Gastrocnemius medialis (tissue), 4 donors: ENCODE data around the gene HSPA1L. TPM values are rescaled to one million over a fixed set of nuclear protein-coding genes. Genes with fewer than 3 reads are reported as not detected.
"Not testable (repeated sequence)": the region's sequence is repeated elsewhere in the genome, so short reads cannot be mapped to it uniquely, and the experiment has no call there.

Source experiments
- ATAC-seq, 2 donors: fragments of 150-250 bp; one replicate each; pipeline ENCODE4 v1.9.1; 2016
- DNase-seq, 2 donors: peaks; one replicate each; pipeline ENCODE4 v3.0.0-alpha.2; 2019
- H3K27ac ChIP-seq, 4 donors: fragments of 200-600 bp; sonication (generic); 1 replicate in 1 of 4; 2 replicates in 3 of 4; pipeline ENCODE4 v1.5.1; 2016 to 2018; ENCODE audit warnings: mild to moderate bottlenecking in 2 of 4, moderate library complexity in 1 of 4
- H3K27me3 ChIP-seq, 3 donors: fragments of 200-600 bp; sonication (generic) in 2 of 3; 1 replicate in 1 of 3; 2 replicates in 2 of 3; pipeline versions ENCODE4 v1.5.1 to v1.6.0; 2016 to 2019; ENCODE audit warnings: mild to moderate bottlenecking in 1 of 3, moderate library complexity in 1 of 3
- H3K36me3 ChIP-seq, 2 donors: fragments of 200-600 bp; sonication (generic) in 1 of 2; one replicate each; pipeline ENCODE4 v1.5.1; 2017 to 2018
- H3K4me1 ChIP-seq, 2 donors: fragments of 200-600 bp; sonication (generic) in 1 of 2; one replicate each; pipeline ENCODE4 v1.5.1; 2016 to 2017; ENCODE audit warnings: mild to moderate bottlenecking in 2 of 2
- H3K4me3 ChIP-seq, 4 donors: fragments of 200-600 bp; sonication (generic) in 3 of 4; 1 replicate in 1 of 4; 2 replicates in 3 of 4; pipeline ENCODE4 v1.5.1; 2016 to 2019; ENCODE audit warnings: mild to moderate bottlenecking in 2 of 4
- H3K9me3 ChIP-seq, 3 donors: fragments of 200-600 bp; sonication (generic) in 2 of 3; 1 replicate in 1 of 3; 2 replicates in 2 of 3; pipeline ENCODE4 v1.5.1; 2016 to 2019
- CTCF ChIP-seq, 5 experiments: fragments of 450-650 bp in 3 of 5; fragments of 200-600 bp in 2 of 5; sonication (generic) in 2 of 5; IDR thresholded peaks in 4 of 5; conservative IDR thresholded peaks in 1 of 5; 1 replicate in 4 of 5; 2 replicates in 1 of 5; pipeline ENCODE4 v1.5.1; 2016 to 2019; ENCODE audit warnings: antibody characterized with exemption in 5 of 5, mild to moderate bottlenecking in 3 of 5, moderate library complexity in 3 of 5
- POLR2A ChIP-seq, 2 donors: fragments of 450-650 bp; IDR thresholded peaks; one replicate each; pipeline ENCODE4 v1.6.1; 2017; ENCODE audit warnings: antibody characterized with exemption in 2 of 2, mild to moderate bottlenecking in 2 of 2, moderate library complexity in 2 of 2
- in situ Hi-C, 4 donors: fragments of 200-750 bp; cut with MboI; loops; one replicate each; pipeline versions ENCODE4 v1.15.0 to v1.8.0; 2017; ENCODE audit warnings: low sequenced_read_pairs in 4 of 4
- intact Hi-C: fragments of 100-400 bp; cut with DNase I; formaldehyde crosslinking; loops from one replicate; pipeline ENCODE4 v1.15.1; 2023; ENCODE audit warnings: low total_unique reads
- total RNA-seq, 4 donors: library from RNA; depleted of rRNA; stranded (reverse); fragments of >200 nt; gene quantifications; one replicate each; pipeline versions ENCODE4 v1.1.0 to v1.2.3, GENCODE V29; 2016

Gene HSPA1L
- total RNA-seq, 4 donors from 2014 or later: 1.1 to 7.1 (median 3.5) TPM

- Histone ChIP-seq H3K27me3 (no peaks in the 10 kb centered on the region), H3K36me3 (no peaks in the 10 kb centered on the region), H3K4me3 (no peak overlapping the region), H3K9me3 (no peaks in the 10 kb centered on the region), H3K27ac (no peak overlapping the region), H3K4me1 (no peaks in the 10 kb centered on the region)
- TF ChIP-seq CTCF (IDR thresholded peaks at IDR 0.05 in 4 of 5, conservative IDR thresholded peaks at IDR 0.05 in 1 of 5) (no peak), POLR2A (IDR thresholded peaks at IDR 0.05) (no peak)
- DNase-seq: no peak
- in situ Hi-C loops: no loop called here
- ATAC-seq: no peak
- intact Hi-C loops: no loop called here
Measured at GRCh38 chr6:31847276-31847978, 32.3 kb upstream of the HSPA1L start.

GRCh38 chr6:31844507-31844906, 29.4 kb upstream of the HSPA1L start:
- H3K36me3 ChIP-seq: peaks cover 0 to 16% of the 10 kb centered on the region in 2 donors
- in situ Hi-C loops: no loop called here
- no peak overlapping the region for H3K4me3 ChIP-seq
- intact Hi-C loops: no loop called here
- no peak for TF ChIP-seq CTCF (IDR thresholded peaks at IDR 0.05 in 4 of 5, conservative IDR thresholded peaks at IDR 0.05 in 1 of 5)
- no peak for TF ChIP-seq POLR2A (IDR thresholded peaks at IDR 0.05)
- H3K27ac ChIP-seq: no peak overlapping the region
- no peaks in the 10 kb centered on the region for H3K9me3 ChIP-seq
- H3K4me1 ChIP-seq: no peaks in the 10 kb centered on the region
- ATAC-seq (no peak), DNase-seq (no peak)
- H3K27me3 ChIP-seq: no peaks in the 10 kb centered on the region

- intact Hi-C loops (no loop called here), in situ Hi-C loops (no loop called here)
- DNase-seq (no peak), ATAC-seq (no peak)
- Histone ChIP-seq H3K27ac (no peak overlapping the region), H3K9me3 (no peaks in the 10 kb centered on the region), H3K4me1 (peaks cover 14 to 15% of the 10 kb centered on the region in 2 donors), H3K36me3 (peaks cover 0 to 40% of the 10 kb centered on the region in 2 donors), H3K4me3 (no peak overlapping the region), H3K27me3 (no peaks in the 10 kb centered on the region)
- TF ChIP-seq POLR2A (IDR thresholded peaks at IDR 0.05) (no peak), CTCF (IDR thresholded peaks at IDR 0.05 in 4 of 5, conservative IDR thresholded peaks at IDR 0.05 in 1 of 5) (no peak)
Measured at GRCh38 chr6:31842053-31842452, 27.0 kb upstream of the HSPA1L start.

- peaks cover 30 to 32% of the 10 kb centered on the region in 2 donors for H3K4me1 ChIP-seq
- peaks cover 0 to 42% of the 10 kb centered on the region in 2 donors for H3K36me3 ChIP-seq
- H3K27me3 ChIP-seq, H3K27ac ChIP-seq, H3K9me3 ChIP-seq, ATAC-seq, H3K4me3 ChIP-seq, DNase-seq: not testable (repeated sequence)
- in situ Hi-C loops: loop anchor here in 2 of 4 donors (10.0 kb wide), 3 partner anchors 65 to 165 kb away; partner anchors contain the start of genes VWA7 (in 2 of the 2) and LY6G5C (in 1 of the 2)
- intact Hi-C loops: loop anchor here (10.0 kb wide), 1 partner anchor 295 kb away; the partner anchor contains the start of genes ATP6V1G2, DDX39B and NFKBIL1
Measured at GRCh38 chr6:31839779-31840126, 24.7 kb upstream of the HSPA1L start.

GRCh38 chr6:31838968-31839367, 23.9 kb upstream of the HSPA1L start:
- Histone ChIP-seq H3K36me3 (peaks cover 0 to 42% of the 10 kb centered on the region in 2 donors), H3K27me3 (no peaks in the 10 kb centered on the region), H3K9me3 (no peaks in the 10 kb centered on the region), H3K27ac (no peak overlapping the region), H3K4me3 (no peak overlapping the region), H3K4me1 (peaks cover 30 to 34% of the 10 kb centered on the region in 2 donors)
- in situ Hi-C loops: loop anchor here in 2 of 4 donors (10.0 kb wide), 3 partner anchors 64 to 164 kb away; partner anchors contain the start of genes VWA7 (in 2 of the 2) and LY6G5C (in 1 of the 2)
- ATAC-seq (no peak), DNase-seq (no peak)
- intact Hi-C loops: loop anchor here (10.0 kb wide), 1 partner anchor 294 kb away; the partner anchor contains the start of genes ATP6V1G2, DDX39B and NFKBIL1
- TF ChIP-seq POLR2A (IDR thresholded peaks at IDR 0.05) (no peak), CTCF (IDR thresholded peaks at IDR 0.05 in 4 of 5, conservative IDR thresholded peaks at IDR 0.05 in 1 of 5) (no peak)

- Histone ChIP-seq H3K36me3 (peaks cover 0 to 42% of the 10 kb centered on the region in 2 donors), H3K27ac (peak overlapping the region in 3 of 4 donors; percentile 5 to 97 (median 96)), H3K4me1 (peaks cover 30 to 37% of the 10 kb centered on the region in 2 donors)
- H3K27me3 ChIP-seq, DNase-seq, ATAC-seq, H3K4me3 ChIP-seq, H3K9me3 ChIP-seq: not testable (repeated sequence)
- in situ Hi-C loops (loop anchor here in 2 of 4 donors (10.0 kb wide), 3 partner anchors 63 to 163 kb away; partner anchors contain the start of genes VWA7 (in 2 of the 2) and LY6G5C (in 1 of the 2)), intact Hi-C loops (loop anchor here (10.0 kb wide), 1 partner anchor 293 kb away; the partner anchor contains the start of genes ATP6V1G2, DDX39B and NFKBIL1)
Measured at GRCh38 chr6:31838114-31838553, 23.1 kb upstream of the HSPA1L start.
